Ovary (tissue), 9 donors: ENCODE results near the gene APBB2. TPM values are rescaled to one million over a fixed set of nuclear protein-coding genes. Genes with fewer than 3 reads are reported as not detected.

Experiments used
- DNase-seq, 5 donors: peaks; one replicate each; pipeline ENCODE4 v3.0.0-alpha.2; 2019 to 2020
- H3K27ac ChIP-seq, 2 donors: fragments of 200-600 bp; one replicate each; pipeline versions ENCODE4 v1.5.1 to v1.8.0; 2019 to 2022
- H3K27me3 ChIP-seq: fragments of 200-600 bp; one replicate; pipeline ENCODE4 v1.8.0; 2022
- H3K36me3 ChIP-seq: fragments of 200-600 bp; sonication (generic); one replicate; pipeline ENCODE4 v1.5.1; 2019
- H3K4me1 ChIP-seq: one replicate; pipeline ENCODE4 v1.8.1; 2013; ENCODE audit warnings: mild to moderate bottlenecking, moderate library complexity; ENCODE audit not compliant: insufficient read depth
- H3K4me3 ChIP-seq: fragments of 200-600 bp; sonication (generic); one replicate; pipeline ENCODE4 v1.5.1; 2017
- H3K9me3 ChIP-seq, 2 donors: fragments of 200-600 bp in 1 of 2; sonication (generic) in 1 of 2; one replicate each; pipeline versions ENCODE4 v1.5.1 to v1.8.1; 2013 to 2019; ENCODE audit warnings: mild to moderate bottlenecking in 1 of 2, moderate library complexity in 1 of 2
- CTCF ChIP-seq, 3 donors: fragments of 450-650 bp in 2 of 3; fragments of 200-600 bp in 1 of 3; IDR thresholded peaks; one replicate each; pipeline versions ENCODE4 v1.5.1 to v1.8.0; 2016 to 2022; ENCODE audit warnings: antibody characterized with exemption in 3 of 3, mild to moderate bottlenecking in 1 of 3
- EP300 ChIP-seq: sonication (generic); formaldehyde crosslinking; IDR thresholded peaks from one replicate; pipeline ENCODE4 v1.6.1; 2017; ENCODE audit warnings: antibody characterized with exemption
- POLR2A ChIP-seq: fragments of 450-650 bp; IDR thresholded peaks from one replicate; pipeline ENCODE4 v1.6.1; 2017; ENCODE audit warnings: antibody characterized with exemption, mild to moderate bottlenecking, moderate library complexity
- WGBS, 3 donors: extraction: QIAGEN DNeasy Blood & Tissue Kit in 1 of 3; methylation state at CpG; one replicate each; pipeline versions ENCODE4 v1.1.5 to v1.1.7; 2013 to 2017; 5-methylcytosine and 5-hydroxymethylcytosine counted together
- intact Hi-C, 4 donors: fragments of 100-400 bp; cut with DNase I; formaldehyde crosslinking; loops; one replicate each; pipeline versions ENCODE4 v1.11.0 to v1.15.1; 2022 to 2023
- polyA plus RNA-seq, 2 donors: library from polyadenylated mRNA; stranded (reverse); fragments of 200-250 nt in 1 of 2; fragments of 350-450 nt in 1 of 2; fragmentation: Illumina TruSeq in 1 of 2; extraction: RNeasy Lipid Tissue Mini Kit (QIAGEN cat#74804) in 1 of 2; gene quantifications; one replicate each; pipeline ENCODE4 v1.2.3, GENCODE V29; 2013 to 2014
- total RNA-seq, 7 donors: library from RNA; depleted of rRNA in 2 of 7; stranded (reverse); fragments of >200 nt in 2 of 7; fragmentation: NEBNext Ultra II Directional in 3 of 7; extraction: Animal tissue kit (Norgen Biotek cat#: 25700) in 3 of 7; gene quantifications; one replicate each; pipeline versions ENCODE4 v1.1.0 to v1.2.4, GENCODE V29; 2016 to 2023
- donor health status: DM: no; HTN: no; CAD: no; lungs with moderate emphysema.
- donor health status: DM: no; HTN: no; CAD: no.
- donor health status: Bipolar disorder and iron deficiency.
- donor health status: DM: yes; HTN: yes; CAD: no.
- donor health status: DM: no; HTN: no; CAD: no.
- donor health status: DM: yes; HTN: yes; CAD: no.

The APBB2 gene
- total and polyA plus RNA-seq, 9 donors = 30.9 to 163 (median 80.1) TPM

DNA sequence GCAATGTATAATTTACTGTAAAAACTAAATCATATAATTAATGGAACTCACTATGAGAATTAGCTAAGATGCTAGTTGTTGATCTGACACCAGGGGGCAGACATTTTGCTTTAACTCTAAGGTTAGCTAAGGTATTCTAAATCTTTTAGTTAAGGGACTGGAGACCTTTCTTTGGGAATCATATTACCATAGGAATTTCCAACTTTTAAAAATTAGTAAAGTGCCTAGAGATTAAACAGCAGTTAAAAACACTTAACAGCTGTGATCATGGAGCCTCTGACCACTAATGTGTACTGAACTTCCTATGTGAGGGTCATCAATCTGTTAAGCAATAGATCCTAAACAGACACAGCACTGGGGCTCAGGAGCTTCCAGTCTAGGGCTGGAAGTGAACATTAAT lies 238.0 kb downstream of the APBB2 start:
- peak in 2 of 5 donors; percentile 45 to 70 for DNase-seq
- H3K4me1 ChIP-seq = no peaks in the 10 kb centered on the region
- no peaks in the 10 kb centered on the region for H3K36me3 ChIP-seq
- intact Hi-C loops = loop anchor here (2.0 to 10.0 kb wide), 4 partner anchors 52 to 238 kb away; partner anchors contain the start of gene APBB2 (in 2 of the 4)
- H3K9me3 ChIP-seq = no peaks in the 10 kb centered on the region
- H3K4me3 ChIP-seq = no peak overlapping the region
- TF ChIP-seq EP300 (no peak), CTCF (IDR thresholded peaks at IDR 0.05) (peak in 2 of 3 donors; percentile 53 to 79)
- H3K27ac ChIP-seq = no peak overlapping the region
- no peaks in the 10 kb centered on the region for H3K27me3 ChIP-seq

- intact Hi-C loops = loop anchor here in 2 of 4 donors (10.0 kb wide), 2 partner anchors 48 to 242 kb away; partner anchors contain the start of gene APBB2 (in 1 of the 2)
- TF ChIP-seq CTCF (IDR thresholded peaks at IDR 0.05) (no peak), POLR2A (no peak), EP300 (no peak)
- 92 to 100% (median 97%) methylated on average over 1 of the region's 1 CpG for WGBS, 3 donors
Observed at GRCh38 chr4:40972722-40973121, 241.6 kb downstream of the APBB2 start.

DNA sequence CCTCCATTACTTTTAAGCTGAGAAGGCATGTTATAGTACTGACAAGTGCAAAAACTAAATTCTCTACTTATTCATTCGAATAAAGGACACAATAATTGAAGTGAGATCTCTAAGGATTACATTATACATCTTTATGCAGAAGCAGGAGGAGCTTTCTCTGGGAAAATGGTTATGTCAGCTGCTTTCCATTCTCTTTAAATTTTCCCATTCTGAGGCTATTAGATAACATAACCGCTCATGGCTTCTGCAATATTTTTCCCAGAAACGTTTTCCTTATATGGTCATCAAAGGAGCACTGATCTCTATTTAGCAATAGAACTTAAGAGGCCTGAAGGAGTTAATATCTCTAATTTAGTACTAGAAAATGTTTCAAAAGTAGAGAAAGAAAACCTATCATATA lies 243.0 kb downstream of the APBB2 start:
- intact Hi-C loops = loop anchor here in 2 of 4 donors (10.0 kb wide), 2 partner anchors 47 to 243 kb away; partner anchors contain the start of gene APBB2 (in 1 of the 2)
- Histone ChIP-seq H3K36me3 (no peaks in the 10 kb centered on the region), H3K4me1 (peaks cover 10% of the 10 kb centered on the region), H3K9me3 (no peaks in the 10 kb centered on the region), H3K4me3 (no peak overlapping the region), H3K27me3 (no peaks in the 10 kb centered on the region), H3K27ac (no peak overlapping the region)
- 78 to 83% (median 81%) methylated on average over 3 of the region's 3 CpGs for WGBS, 3 donors
- no peak for DNase-seq
- TF ChIP-seq CTCF (IDR thresholded peaks at IDR 0.05) = no peak
- TF ChIP-seq POLR2A = no peak
- TF ChIP-seq EP300 = no peak

More at GRCh38 chr4:40972722-40973121, 241.6 kb downstream of the APBB2 start:
- no peaks in the 10 kb centered on the region for H3K27me3 ChIP-seq
- no peak overlapping the region for H3K4me3 ChIP-seq
- H3K27ac ChIP-seq = no peak overlapping the region
- DNase-seq = no peak
- H3K4me1 ChIP-seq = peaks cover 5% of the 10 kb centered on the region
- no peaks in the 10 kb centered on the region for H3K36me3 ChIP-seq
- H3K9me3 ChIP-seq = no peaks in the 10 kb centered on the region

DNA sequence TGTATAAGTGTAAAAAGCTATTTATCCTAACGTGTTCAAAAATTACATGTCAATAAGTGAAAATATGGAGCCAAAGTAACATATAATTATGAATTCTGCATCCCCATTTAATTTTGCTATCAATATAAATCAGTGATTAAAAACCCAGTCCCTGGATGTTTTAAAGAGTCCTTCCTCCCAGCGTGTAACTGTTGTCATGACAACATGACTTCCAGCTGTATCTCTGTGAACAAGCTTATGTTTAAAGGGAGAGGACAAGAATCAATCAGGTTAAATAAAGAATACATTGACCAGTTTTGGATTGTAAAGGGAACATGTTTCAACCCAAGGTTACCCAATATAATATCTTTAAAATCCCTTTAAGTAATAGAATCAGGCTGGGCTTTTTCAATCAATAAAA lies 244.8 kb downstream of the APBB2 start:
- H3K36me3 ChIP-seq = no peaks in the 10 kb centered on the region
- no peak overlapping the region for H3K4me3 ChIP-seq
- no peak overlapping the region for H3K27ac ChIP-seq
- H3K4me1 ChIP-seq = peaks cover 10% of the 10 kb centered on the region
- 60 to 68% (median 63%) methylated on average over 2 of the region's 2 CpGs for WGBS, 3 donors
- intact Hi-C loops = no loop called here
- no peak for TF ChIP-seq EP300
- TF ChIP-seq POLR2A = no peak
- no peak for TF ChIP-seq CTCF (IDR thresholded peaks at IDR 0.05)
- H3K27me3 ChIP-seq = no peaks in the 10 kb centered on the region
- no peaks in the 10 kb centered on the region for H3K9me3 ChIP-seq
- no peak for DNase-seq
